GM23338 (cell line): ENCODE results near the gene ARMH1.

Source experiments
- CREB1 ChIP-seq: fragments of 250-450 bp; sonication (Bioruptor Pico); IDR thresholded peaks from 2 replicates; pipeline ENCODE4 v1.5.0; 2020; ENCODE audit warnings: low read depth, mild to moderate bottlenecking, moderate library complexity
- CTCF ChIP-seq, 2 experiments: fragments of 200-600 bp in 1 of 2; sonication (generic) in 1 of 2; conservative IDR thresholded peaks; 2 replicates each; pipeline versions ENCODE4 v1.5.1 to v1.6.1; 2016 to 2017; ENCODE audit warnings: antibody characterized with exemption in 2 of 2, low read depth in 2 of 2, mild to moderate bottlenecking in 2 of 2, moderate library complexity in 1 of 2
- EZH2 ChIP-seq: fragments of 200-600 bp; sonication (generic); IDR thresholded peaks from one replicate; pipeline ENCODE4 v1.8.0; 2017; ENCODE audit warnings: antibody characterized with exemption, mild to moderate bottlenecking, low read depth; ENCODE audit not compliant: unreplicated experiment
- EZH2phosphoT487 ChIP-seq: fragments of 200-600 bp; sonication (generic); IDR thresholded peaks from one replicate; pipeline ENCODE4 v1.8.1; 2018; ENCODE audit warnings: antibody characterized with exemption; ENCODE audit not compliant: unreplicated experiment
- POLR2AphosphoS5 ChIP-seq: IDR thresholded peaks from 2 replicates; pipeline ENCODE4 v1.6.1; 2016; ENCODE audit warnings: antibody characterized with exemption, low read depth
- REST ChIP-seq: IDR thresholded peaks from one replicate; pipeline ENCODE4 v1.6.1; 2018; ENCODE audit warnings: antibody characterized with exemption; ENCODE audit not compliant: unreplicated experiment
- ZNF114 ChIP-seq: fragments of 250-450 bp; sonication (Bioruptor Pico); IDR thresholded peaks from 2 replicates; pipeline ENCODE4 v1.5.0; 2020; ENCODE audit warnings: mild to moderate bottlenecking, moderate library complexity

- TF ChIP-seq CTCF (conservative IDR thresholded peaks at IDR 0.05; ENCODE audit: low read depth in 2 of 2) (no peak), EZH2 (no peak), EZH2phosphoT487 (no peak), POLR2AphosphoS5 (no peak), CREB1 (CRISPR knock-in tag) (no peak), ZNF114 (CRISPR knock-in tag) (no peak), REST (no peak)
Observed at GRCh38 chr1:44653107-44653964, 21.2 kb upstream of the ARMH1 start.
